Stimulated activated CD4-positive, alpha-beta T cell treated with anti-CD3 and anti-CD28 coated beads, Interleukin-4, amount 100 ng/mL, for 4 hours (primary cell): ENCODE measurements around the gene DOCK6.

Experiments
- DNase-seq, 2 experiments: peaks; one replicate each; pipeline ENCODE4 v3.0.0-alpha.2; 2020

DOCK6 gene

GRCh38 chr19:11261971-11262839, at the start of gene DOCK6:
DOCK6 (minus strand) TSS chr19:11262524; CDS start chr19:11262440, 84 bp downstream.
- DNase-seq, result peak; percentile 15 to 43

- DNase-seq, result no peak
These were observed 44.0 kb upstream of the DOCK6 start for GRCh38 chr19:11306337-11306736.

GRCh38 chr19:11304936-11305335, 42.6 kb upstream of the DOCK6 start:
- DNase-seq, result no peak

- DNase-seq, result no peak
These were observed 38.4 kb upstream of the DOCK6 start for GRCh38 chr19:11300811-11301120.

GRCh38 chr19:11299946-11300810, 37.9 kb upstream of the DOCK6 start:
- DNase-seq, result no peak

- no peak for DNase-seq
These were observed 33.9 kb upstream of the DOCK6 start for GRCh38 chr19:11296264-11296663.

- DNase-seq, result no peak
These were observed 33.4 kb upstream of the DOCK6 start, which contains the start of gene TSPAN16 for GRCh38 chr19:11295665-11296245. TSPAN16 (plus strand) TSS chr19:11296160; CDS start chr19:11296298, 138 bp downstream.

GRCh38 chr19:11295180-11295579, 32.9 kb upstream of the DOCK6 start:
- DNase-seq, result no peak

- DNase-seq, result peak; percentile 72 to 81
These were observed 31.4 kb upstream of the DOCK6 start for GRCh38 chr19:11293433-11294389.

- no peak for DNase-seq
These were observed 29.7 kb upstream of the DOCK6 start for GRCh38 chr19:11291991-11292390.

GRCh38 chr19:11291415-11291814, 29.1 kb upstream of the DOCK6 start:
- DNase-seq, result no peak

GRCh38 chr19:11290256-11290655, 27.9 kb upstream of the DOCK6 start:
- no peak for DNase-seq

GRCh38 chr19:11288349-11288748, 26.0 kb upstream of the DOCK6 start:
- DNase-seq, result no peak

GRCh38 chr19:11286312-11286974, 24.1 kb upstream of the DOCK6 start:
- no peak for DNase-seq

GRCh38 chr19:11284515-11284914, 22.2 kb upstream of the DOCK6 start:
- DNase-seq, result no peak

GRCh38 chr19:11281356-11282049, 19.2 kb upstream of the DOCK6 start:
- DNase-seq, result no peak

- DNase-seq, result no peak
These were observed 17.3 kb upstream of the DOCK6 start for GRCh38 chr19:11279505-11280236.

GRCh38 chr19:11278670-11279069, 16.3 kb upstream of the DOCK6 start:
- no peak for DNase-seq

GRCh38 chr19:11274533-11275086, 12.3 kb upstream of the DOCK6 start:
- no peak for DNase-seq

GRCh38 chr19:11273989-11274388, 11.7 kb upstream of the DOCK6 start:
- DNase-seq, result no peak
